GM18508 (cell line): ENCODE results near the gene MAPKAPK2.

Experiments
- ATAC-seq: cut with Tn5 transposase; IDR thresholded peaks from one replicate; pipeline ENCODE4 v1.9.1; 2021; ENCODE audit warnings: moderate number of reproducible peaks; ENCODE audit not compliant: insufficient read depth, unreplicated experiment

MAPKAPK2 gene

GRCh38 chr1:206716159-206716869 is 31.6 kb downstream of the MAPKAPK2 start:
- ATAC-seq = no peak

- ATAC-seq = no peak
These were observed 32.4 kb downstream of the MAPKAPK2 start for GRCh38 chr1:206716870-206717673.

GRCh38 chr1:206717674-206717989 is 32.9 kb downstream of the MAPKAPK2 start:
- ATAC-seq = no peak

GRCh38 chr1:206719169-206719839 is 34.6 kb downstream of the MAPKAPK2 start:
- no peak for ATAC-seq

GRCh38 chr1:206721454-206721853 is 36.7 kb downstream of the MAPKAPK2 start:
- ATAC-seq = no peak

GRCh38 chr1:206722751-206723461 is 38.2 kb downstream of the MAPKAPK2 start:
- ATAC-seq = no peak

- ATAC-seq = no peak
These were observed 38.7 kb downstream of the MAPKAPK2 start for GRCh38 chr1:206723462-206723804.

- ATAC-seq = no peak
These were observed 39.2 kb downstream of the MAPKAPK2 start for GRCh38 chr1:206723805-206724472.

GRCh38 chr1:206725109-206725963 is 40.6 kb downstream of the MAPKAPK2 start:
- no peak for ATAC-seq

GRCh38 chr1:206727981-206728696 is 43.4 kb downstream of the MAPKAPK2 start:
- ATAC-seq = no peak

GRCh38 chr1:206728697-206728987 is 43.9 kb downstream of the MAPKAPK2 start:
- no peak for ATAC-seq

- no peak for ATAC-seq
These were observed 44.3 kb downstream of the MAPKAPK2 start for GRCh38 chr1:206729050-206729449.

GRCh38 chr1:206729507-206729906 is 44.8 kb downstream of the MAPKAPK2 start:
- ATAC-seq = no peak

- ATAC-seq = no peak
These were observed 47.8 kb downstream of the MAPKAPK2 start for GRCh38 chr1:206732508-206732907.

GRCh38 chr1:206732992-206733391 is 48.3 kb downstream of the MAPKAPK2 start:
- no peak for ATAC-seq

GRCh38 chr1:206734499-206735142 is 49.9 kb downstream of the MAPKAPK2 start:
- no peak for ATAC-seq

- no peak for ATAC-seq
These were observed 50.9 kb downstream of the MAPKAPK2 start for GRCh38 chr1:206735553-206736031.
